Neutrophil (primary cell): ENCODE measurements around the gene CLEC4G.
"Not testable (repeated sequence)": the region's sequence is repeated elsewhere in the genome, so short reads cannot be mapped to it uniquely, and the experiment has no call there.

Experiments used
- H3K27ac ChIP-seq: fragments of 200-600 bp; sonication (generic); 2 replicates; pipeline ENCODE4 v1.5.1; 2016; ENCODE audit warnings: mild to moderate bottlenecking, moderate library complexity
- H3K27me3 ChIP-seq: fragments of 200-600 bp; sonication (generic); 2 replicates; pipeline ENCODE4 v1.6.0; 2016; ENCODE audit warnings: mild to moderate bottlenecking
- H3K36me3 ChIP-seq: fragments of 200-600 bp; sonication (generic); 2 replicates; pipeline ENCODE4 v1.5.1; 2017
- H3K4me1 ChIP-seq, 2 experiments: fragments of 200-600 bp in 1 of 2; sonication (generic) in 1 of 2; 1 replicate in 1 of 2; 2 replicates in 1 of 2; pipeline versions ENCODE4 v1.5.1 to v1.6.1; 2013 to 2016; ENCODE audit warnings: low read depth in 1 of 2, low read length in 1 of 2, mild to moderate bottlenecking in 1 of 2, moderate library complexity in 1 of 2; ENCODE audit not compliant: control insufficient read depth in 1 of 2, insufficient read depth in 1 of 2
- H3K4me3 ChIP-seq, 2 experiments: fragments of 200-600 bp in 1 of 2; sonication (generic) in 1 of 2; 1 replicate in 1 of 2; 2 replicates in 1 of 2; pipeline ENCODE4 v1.5.1; 2013 to 2016; ENCODE audit warnings: low read depth in 1 of 2, low read length in 1 of 2, mild to moderate bottlenecking in 1 of 2, moderate library complexity in 1 of 2
- H3K9me3 ChIP-seq: fragments of 200-600 bp; sonication (generic); 2 replicates; pipeline ENCODE4 v1.5.1; 2016
- TF ChIP-seq, protein P1 (sequence below): fragments of 200-600 bp; sonication (generic); IDR thresholded peaks from 2 replicates; pipeline ENCODE4 v1.5.1; 2016; ENCODE audit warnings: antibody characterized with exemption

Gene CLEC4G

GRCh38 chr19:7751157-7751783, 19.4 kb upstream of the CLEC4G start:
- Histone ChIP-seq H3K4me3 (no peak overlapping the region), H3K4me1 (no peaks in the 10 kb centered on the region), H3K9me3 (no peaks in the 10 kb centered on the region), H3K36me3 (no peaks in the 10 kb centered on the region), H3K27me3 (no peaks in the 10 kb centered on the region), H3K27ac (no peak overlapping the region)
- TF ChIP-seq, protein P1, sequence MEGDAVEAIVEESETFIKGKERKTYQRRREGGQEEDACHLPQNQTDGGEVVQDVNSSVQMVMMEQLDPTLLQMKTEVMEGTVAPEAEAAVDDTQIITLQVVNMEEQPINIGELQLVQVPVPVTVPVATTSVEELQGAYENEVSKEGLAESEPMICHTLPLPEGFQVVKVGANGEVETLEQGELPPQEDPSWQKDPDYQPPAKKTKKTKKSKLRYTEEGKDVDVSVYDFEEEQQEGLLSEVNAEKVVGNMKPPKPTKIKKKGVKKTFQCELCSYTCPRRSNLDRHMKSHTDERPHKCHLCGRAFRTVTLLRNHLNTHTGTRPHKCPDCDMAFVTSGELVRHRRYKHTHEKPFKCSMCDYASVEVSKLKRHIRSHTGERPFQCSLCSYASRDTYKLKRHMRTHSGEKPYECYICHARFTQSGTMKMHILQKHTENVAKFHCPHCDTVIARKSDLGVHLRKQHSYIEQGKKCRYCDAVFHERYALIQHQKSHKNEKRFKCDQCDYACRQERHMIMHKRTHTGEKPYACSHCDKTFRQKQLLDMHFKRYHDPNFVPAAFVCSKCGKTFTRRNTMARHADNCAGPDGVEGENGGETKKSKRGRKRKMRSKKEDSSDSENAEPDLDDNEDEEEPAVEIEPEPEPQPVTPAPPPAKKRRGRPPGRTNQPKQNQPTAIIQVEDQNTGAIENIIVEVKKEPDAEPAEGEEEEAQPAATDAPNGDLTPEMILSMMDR = no peak

DNA sequence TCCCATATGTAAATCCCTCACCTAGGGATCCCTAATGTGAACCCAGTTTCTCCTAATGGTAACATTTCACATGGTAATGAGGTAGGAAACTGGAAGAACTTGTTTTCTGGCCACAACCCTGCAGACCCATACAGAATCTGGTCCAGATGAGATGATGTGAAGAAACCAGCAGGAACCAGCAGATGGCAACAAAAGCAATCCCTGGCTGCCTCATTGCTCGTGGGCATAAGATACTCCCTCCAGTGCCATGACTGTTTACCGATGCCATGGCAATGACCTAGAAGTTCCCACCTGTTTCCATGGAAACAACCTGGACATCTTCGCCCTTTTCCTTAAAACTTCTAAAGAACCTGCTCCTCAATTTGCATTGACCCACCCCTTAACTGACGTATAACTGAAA, 16.8 kb upstream of the CLEC4G start:
- H3K27ac ChIP-seq = no peak overlapping the region
- no peaks in the 10 kb centered on the region for H3K4me1 ChIP-seq
- TF ChIP-seq, protein P1 = no peak
- H3K9me3 ChIP-seq = no peaks in the 10 kb centered on the region
- no peaks in the 10 kb centered on the region for H3K36me3 ChIP-seq
- no peaks in the 10 kb centered on the region for H3K27me3 ChIP-seq
- no peak overlapping the region for H3K4me3 ChIP-seq

DNA sequence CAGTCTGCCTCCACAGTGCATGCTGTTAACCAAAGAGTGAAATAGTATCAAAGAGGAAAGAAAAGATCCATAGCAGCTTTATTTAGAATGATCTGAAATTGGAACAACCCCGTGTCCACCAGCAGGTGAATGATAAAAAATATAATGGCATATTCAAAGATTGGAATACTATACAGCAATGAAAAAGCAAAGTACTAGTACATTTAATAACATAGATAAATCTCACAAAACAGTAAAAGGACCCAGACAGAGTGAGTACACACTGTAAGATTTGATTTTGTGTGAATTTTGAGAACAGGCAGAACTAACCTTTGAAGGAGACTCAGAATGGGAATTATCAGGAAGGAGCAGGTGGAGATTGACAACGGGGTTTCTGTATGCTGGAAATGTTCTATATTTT, 16.3 kb upstream of the CLEC4G start:
- TF ChIP-seq, protein P1 = no peak
- no peak overlapping the region for H3K4me3 ChIP-seq
- H3K27ac ChIP-seq = no peak overlapping the region
- no peaks in the 10 kb centered on the region for H3K36me3 ChIP-seq
- H3K9me3 ChIP-seq = no peaks in the 10 kb centered on the region
- H3K4me1 ChIP-seq = no peaks in the 10 kb centered on the region
- H3K27me3 ChIP-seq = no peaks in the 10 kb centered on the region

DNA sequence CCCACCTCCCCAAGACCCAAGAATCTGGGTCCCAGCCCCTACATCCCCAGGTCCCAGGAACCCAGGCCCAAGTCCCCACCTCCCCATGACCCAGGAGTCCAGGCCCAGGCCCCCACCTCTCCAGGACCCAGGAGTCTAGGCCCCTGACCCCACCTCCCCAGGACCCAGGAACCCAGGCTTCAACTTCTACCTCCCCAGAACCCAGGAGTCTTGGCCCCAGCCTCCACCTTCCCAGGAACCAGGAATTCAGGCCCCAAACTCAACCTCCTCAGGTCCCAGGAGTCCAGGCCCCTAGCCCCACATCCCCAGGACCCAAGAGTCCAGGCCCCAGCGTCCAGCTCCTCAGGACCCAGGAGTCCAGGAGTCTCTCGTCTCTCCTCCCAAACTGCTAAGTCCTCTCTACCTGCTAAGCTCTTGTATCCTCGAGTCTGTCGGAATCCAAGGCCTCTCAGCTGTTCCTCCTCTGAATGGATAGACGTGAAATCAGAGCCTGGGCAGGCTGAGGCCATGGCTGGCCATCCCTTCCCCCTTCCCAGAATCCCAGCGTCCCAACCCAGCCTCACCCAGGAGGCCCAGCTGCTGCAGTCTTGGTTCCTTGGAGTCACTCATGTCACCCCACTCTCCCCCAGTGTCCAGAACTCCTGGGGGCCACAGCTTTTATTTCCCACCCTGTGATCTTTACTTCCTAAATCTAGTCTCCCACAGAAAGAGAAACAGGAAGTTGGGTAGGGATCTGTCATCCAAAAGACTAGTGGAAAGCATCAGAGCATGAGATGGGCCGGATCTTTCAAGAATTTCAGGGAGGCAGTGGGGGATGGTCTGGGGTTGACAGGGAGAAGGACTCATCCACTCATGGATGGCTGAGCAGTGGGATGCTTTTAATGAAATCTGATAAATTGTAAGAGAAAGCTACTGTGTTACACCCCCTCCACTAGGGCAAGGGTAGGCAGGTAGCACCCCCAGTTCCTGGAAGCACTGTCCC, 15.3 kb upstream of the CLEC4G start, which contains the start of gene CD209:
CD209 (minus strand) TSS at position 632 of the 982 bp plus-strand sequence; CDS start at position 609, 23 bp downstream.
- TF ChIP-seq, protein P1 = no peak
- H3K4me1 ChIP-seq = no peaks in the 10 kb centered on the region
- H3K27ac ChIP-seq = no peak within 1 kb of the TSS
- H3K27me3 ChIP-seq = no peaks in the 10 kb centered on the region
- H3K36me3 ChIP-seq = no peaks in the 10 kb centered on the region
- no peaks in the 10 kb centered on the region for H3K9me3 ChIP-seq
- no peak within 1 kb of the TSS for H3K4me3 ChIP-seq

DNA sequence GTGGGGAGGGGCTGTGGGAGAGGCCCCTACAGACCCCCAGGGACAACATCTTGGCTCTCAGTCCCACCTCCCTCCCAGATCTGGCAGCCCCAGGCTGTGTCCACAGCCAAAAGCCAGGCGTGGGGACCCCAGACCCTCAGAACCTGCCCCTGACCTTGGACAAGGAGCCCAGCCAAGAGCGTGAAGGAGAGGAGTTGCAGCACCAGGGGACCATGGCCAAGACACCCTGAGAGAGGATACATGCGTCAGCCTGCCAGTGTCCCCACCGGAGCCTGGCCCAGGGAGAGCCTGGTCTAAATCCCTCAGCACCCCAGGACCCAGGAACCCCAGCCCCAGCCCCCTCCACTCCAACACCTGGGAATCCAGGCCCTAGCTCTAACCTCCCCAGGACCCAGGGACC, 14.4 kb upstream of the CLEC4G start:
- not testable (repeated sequence) for H3K4me1 ChIP-seq, H3K9me3 ChIP-seq, H3K27me3 ChIP-seq, H3K4me3 ChIP-seq, H3K27ac ChIP-seq, H3K36me3 ChIP-seq
